Astrocyte (in vitro differentiated cells and primary cell): ENCODE results near the gene ITGA2B. TPM values are rescaled to one million over a fixed set of nuclear protein-coding genes. Genes with fewer than 3 reads are reported as not detected.

Source experiments
- DNase-seq: peaks from one replicate; pipeline ENCODE4 v3.0.0-alpha.2; 2010; ENCODE audit warnings: low read depth
- FAIRE-seq: peaks from 2 replicates; lab custom pipeline; 2011; peaks lifted over from hg19 to GRCh38; lab: Jason Lieb, UNC
- H2AFZ ChIP-seq: 2 replicates; pipeline ENCODE4 v1.6.0; 2012; ENCODE audit warnings: low read depth, low read length, inconsistent platforms
- H3K27ac ChIP-seq: 2 replicates; pipeline ENCODE4 v1.5.1; 2011; ENCODE audit warnings: low read depth, low read length, inconsistent platforms
- H3K27me3 ChIP-seq: 2 replicates; pipeline ENCODE4 v1.6.0; 2011; ENCODE audit warnings: low read length, inconsistent platforms; ENCODE audit not compliant: insufficient read depth
- H3K36me3 ChIP-seq: 2 replicates; pipeline ENCODE4 v1.5.1; 2011; ENCODE audit warnings: low read length, inconsistent platforms; ENCODE audit not compliant: insufficient read depth
- H3K4me1 ChIP-seq: 2 replicates; pipeline ENCODE4 v1.5.1; 2011; ENCODE audit warnings: low read length, inconsistent platforms; ENCODE audit not compliant: insufficient read depth
- H3K4me2 ChIP-seq: 2 replicates; pipeline ENCODE4 v1.6.0; 2012; ENCODE audit warnings: low read length, inconsistent platforms
- H3K4me3 ChIP-seq: 2 replicates; pipeline ENCODE4 v1.5.1; 2011; ENCODE audit warnings: low read depth, mild to moderate bottlenecking, low read length, inconsistent platforms; ENCODE audit not compliant: insufficient read depth
- H3K79me2 ChIP-seq: 2 replicates; pipeline ENCODE4 v1.6.0; 2012; ENCODE audit warnings: mild to moderate bottlenecking, low read length, inconsistent platforms; ENCODE audit not compliant: insufficient read depth
- H3K9ac ChIP-seq: 2 replicates; pipeline ENCODE4 v1.6.0; 2012; ENCODE audit warnings: mild to moderate bottlenecking, low read length, inconsistent platforms
- H3K9me3 ChIP-seq: 2 replicates; pipeline ENCODE4 v1.5.1; 2012; ENCODE audit warnings: low read depth, mild to moderate bottlenecking, low read length, inconsistent platforms; ENCODE audit not compliant: insufficient read depth
- H4K20me1 ChIP-seq: 2 replicates; pipeline ENCODE4 v1.6.0; 2012; ENCODE audit warnings: low read length, inconsistent platforms; ENCODE audit not compliant: insufficient read depth
- H3K27ac Mint-ChIP-seq: one replicate; pipeline ENCODE4 v1.8.0; 2021; ENCODE audit warnings: mild to moderate bottlenecking, mixed read lengths; ENCODE audit not compliant: unreplicated experiment
- H3K27me3 Mint-ChIP-seq: one replicate; pipeline ENCODE4 v1.8.0; 2021; ENCODE audit warnings: low read depth, mixed read lengths; ENCODE audit not compliant: unreplicated experiment
- H3K36me3 Mint-ChIP-seq: one replicate; pipeline ENCODE4 v1.8.0; 2021; ENCODE audit warnings: low read depth, mixed read lengths; ENCODE audit not compliant: unreplicated experiment
- H3K4me1 Mint-ChIP-seq: one replicate; pipeline ENCODE4 v1.8.0; 2021; ENCODE audit warnings: low read depth, mixed read lengths; ENCODE audit not compliant: unreplicated experiment
- H3K4me3 Mint-ChIP-seq: one replicate; pipeline ENCODE4 v1.8.0; 2021; ENCODE audit warnings: mild to moderate bottlenecking, moderate library complexity, mixed read lengths; ENCODE audit not compliant: unreplicated experiment
- H3K9me3 Mint-ChIP-seq: one replicate; pipeline ENCODE4 v1.8.0; 2021; ENCODE audit warnings: mild to moderate bottlenecking, mixed read lengths; ENCODE audit not compliant: unreplicated experiment
- EZH2 ChIP-seq: IDR thresholded peaks from 2 replicates; pipeline ENCODE4 v1.6.1; 2012; ENCODE audit warnings: mild to moderate bottlenecking, low read length, inconsistent platforms; ENCODE audit not compliant: insufficient read depth
- total RNA-seq: library from RNA; stranded (reverse); gene quantifications from 2 replicates; pipeline ENCODE4 v1.2.1, GENCODE V29; 2021
- TF ChIP-seq, protein P1 (sequence below): IDR thresholded peaks from 2 replicates; pipeline ENCODE4 v1.5.1; 2011; ENCODE audit warnings: low read depth, mild to moderate bottlenecking, inconsistent platforms, low read length, moderate library complexity; ENCODE audit not compliant: insufficient read depth

The ITGA2B gene
- total RNA-seq, 1 donor from 2014 or later = 0.68 TPM

DNA sequence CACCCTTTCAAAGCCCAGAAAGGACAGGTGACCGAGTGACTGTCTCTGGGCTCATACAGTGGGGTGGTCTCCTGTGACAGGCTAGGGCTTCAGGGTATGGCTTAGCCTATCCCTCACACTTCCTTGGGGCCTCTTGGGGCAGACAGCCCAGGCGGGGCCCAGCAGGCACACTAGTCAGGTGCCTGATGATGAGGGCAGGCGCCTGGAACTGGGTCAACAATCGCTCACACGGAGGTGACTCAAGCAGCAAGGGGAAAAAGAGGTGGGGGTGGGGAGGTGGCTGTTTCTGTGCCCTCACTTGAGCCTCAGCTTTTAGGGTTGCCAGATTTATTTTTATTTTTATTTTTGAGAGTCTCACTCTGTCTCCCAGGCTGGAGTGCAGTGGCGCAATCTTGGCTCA, 50.7 kb downstream of the ITGA2B start:
- H3K4me3 ChIP-seq = no peak overlapping the region
- no peaks in the 10 kb centered on the region for H4K20me1 ChIP-seq
- Mint-ChIP-seq H3K36me3 (no peaks in the 10 kb centered on the region), H3K9me3 (no peaks in the 10 kb centered on the region), H3K27me3 (peaks cover 33% of the 10 kb centered on the region), H3K4me3 (no peak overlapping the region), H3K27ac (no peak overlapping the region), H3K4me1 (no peaks in the 10 kb centered on the region)
- no peak for DNase-seq
- H3K36me3 ChIP-seq = no peaks in the 10 kb centered on the region
- H3K4me2 ChIP-seq = no peak overlapping the region
- H3K9me3 ChIP-seq = no peaks in the 10 kb centered on the region
- H3K27ac ChIP-seq = no peak overlapping the region
- TF ChIP-seq, protein P1, sequence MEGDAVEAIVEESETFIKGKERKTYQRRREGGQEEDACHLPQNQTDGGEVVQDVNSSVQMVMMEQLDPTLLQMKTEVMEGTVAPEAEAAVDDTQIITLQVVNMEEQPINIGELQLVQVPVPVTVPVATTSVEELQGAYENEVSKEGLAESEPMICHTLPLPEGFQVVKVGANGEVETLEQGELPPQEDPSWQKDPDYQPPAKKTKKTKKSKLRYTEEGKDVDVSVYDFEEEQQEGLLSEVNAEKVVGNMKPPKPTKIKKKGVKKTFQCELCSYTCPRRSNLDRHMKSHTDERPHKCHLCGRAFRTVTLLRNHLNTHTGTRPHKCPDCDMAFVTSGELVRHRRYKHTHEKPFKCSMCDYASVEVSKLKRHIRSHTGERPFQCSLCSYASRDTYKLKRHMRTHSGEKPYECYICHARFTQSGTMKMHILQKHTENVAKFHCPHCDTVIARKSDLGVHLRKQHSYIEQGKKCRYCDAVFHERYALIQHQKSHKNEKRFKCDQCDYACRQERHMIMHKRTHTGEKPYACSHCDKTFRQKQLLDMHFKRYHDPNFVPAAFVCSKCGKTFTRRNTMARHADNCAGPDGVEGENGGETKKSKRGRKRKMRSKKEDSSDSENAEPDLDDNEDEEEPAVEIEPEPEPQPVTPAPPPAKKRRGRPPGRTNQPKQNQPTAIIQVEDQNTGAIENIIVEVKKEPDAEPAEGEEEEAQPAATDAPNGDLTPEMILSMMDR = no peak
- no peak for TF ChIP-seq EZH2
- no peak overlapping the region for H2AFZ ChIP-seq
- H3K9ac ChIP-seq = no peak overlapping the region
- H3K79me2 ChIP-seq = no peaks in the 10 kb centered on the region
- no peak for FAIRE-seq
- H3K27me3 ChIP-seq = peaks cover 5% of the 10 kb centered on the region
- no peaks in the 10 kb centered on the region for H3K4me1 ChIP-seq

DNA sequence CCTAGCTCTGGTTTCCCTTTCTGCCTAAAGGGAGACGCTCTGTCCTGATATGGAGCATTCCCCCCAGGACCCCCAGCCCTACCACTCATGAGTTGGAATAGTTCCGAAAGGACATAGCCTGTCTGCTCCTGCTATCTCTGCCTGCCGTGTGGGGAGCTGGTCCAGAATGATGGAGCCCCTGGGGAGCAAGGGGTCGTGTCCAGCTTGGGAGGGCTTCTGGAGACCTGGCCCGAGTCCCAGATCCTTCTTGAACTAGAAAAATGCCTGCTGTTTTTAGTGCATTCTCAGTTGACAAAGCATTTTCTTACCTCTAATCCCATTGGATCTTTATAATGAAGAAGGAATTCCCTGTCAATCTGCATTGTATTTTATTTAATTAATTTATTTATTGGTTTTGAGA, 53.5 kb downstream of the ITGA2B start:
- Mint-ChIP-seq H3K27me3 (peaks cover 20% of the 10 kb centered on the region), H3K9me3 (no peaks in the 10 kb centered on the region), H3K27ac (no peak overlapping the region), H3K4me3 (no peak overlapping the region), H3K4me1 (no peaks in the 10 kb centered on the region), H3K36me3 (no peaks in the 10 kb centered on the region)
- Histone ChIP-seq H3K27me3 (peaks cover 3% of the 10 kb centered on the region), H3K79me2 (no peaks in the 10 kb centered on the region), H3K36me3 (no peaks in the 10 kb centered on the region), H3K4me2 (no peak overlapping the region), H3K4me1 (no peaks in the 10 kb centered on the region), H3K9me3 (no peaks in the 10 kb centered on the region), H2AFZ (no peak overlapping the region), H4K20me1 (no peaks in the 10 kb centered on the region), H3K9ac (no peak overlapping the region), H3K4me3 (no peak overlapping the region), H3K27ac (no peak overlapping the region)
- no peak for DNase-seq
- FAIRE-seq = no peak
- TF ChIP-seq, protein P1 = no peak
- TF ChIP-seq EZH2 = no peak

DNA sequence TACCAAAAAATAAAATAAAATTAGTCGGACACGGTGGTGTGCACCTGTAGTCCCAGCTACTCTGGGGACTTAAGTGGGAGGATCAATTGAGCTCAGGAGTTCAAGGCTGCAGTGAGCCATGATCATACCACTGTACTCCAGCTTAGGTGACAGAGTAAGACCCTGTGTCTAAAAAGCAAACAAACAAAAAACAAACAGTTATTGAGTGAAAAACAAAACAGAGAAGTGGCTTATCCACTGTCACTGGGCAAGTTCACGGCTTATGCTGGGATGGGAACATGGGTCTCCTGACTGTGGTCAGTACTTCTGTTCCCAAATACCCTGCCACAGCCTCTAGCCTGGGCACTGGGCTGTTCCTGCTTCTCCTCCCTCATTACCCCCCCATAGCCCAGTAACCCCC, 53.9 kb downstream of the ITGA2B start:
- H3K9ac ChIP-seq = no peak overlapping the region
- no peaks in the 10 kb centered on the region for H3K4me1 ChIP-seq
- TF ChIP-seq EZH2 = no peak
- TF ChIP-seq, protein P1 = no peak
- no peak for DNase-seq
- H3K27ac ChIP-seq = no peak overlapping the region
- no peak for FAIRE-seq
- H3K4me3 ChIP-seq = no peak overlapping the region
- H3K79me2 ChIP-seq = no peaks in the 10 kb centered on the region
- no peaks in the 10 kb centered on the region for H3K9me3 Mint-ChIP-seq
- H2AFZ ChIP-seq = no peak overlapping the region
- no peaks in the 10 kb centered on the region for H3K9me3 ChIP-seq
- H4K20me1 ChIP-seq = no peaks in the 10 kb centered on the region
- H3K27ac Mint-ChIP-seq = no peak overlapping the region
- no peaks in the 10 kb centered on the region for H3K36me3 ChIP-seq
- H3K27me3 ChIP-seq = peaks cover 3% of the 10 kb centered on the region
- peaks cover 18% of the 10 kb centered on the region for H3K27me3 Mint-ChIP-seq
- no peak overlapping the region for H3K4me3 Mint-ChIP-seq
- no peaks in the 10 kb centered on the region for H3K36me3 Mint-ChIP-seq
- no peaks in the 10 kb centered on the region for H3K4me1 Mint-ChIP-seq
- no peak overlapping the region for H3K4me2 ChIP-seq
